H1 (cell line): ENCODE results near the gene RECK. TPM values are rescaled to one million over a fixed set of nuclear protein-coding genes. Genes with fewer than 3 reads are reported as not detected.

Source experiments
- CTCF ChIA-PET: fragments of 300-600 bp; sonication (Branson Sonifier 250); formaldehyde crosslinking; loops from one replicate; lab custom pipeline; 2021; ENCODE audit not compliant: partially characterized antibody; lab: Charles Lee
- POLR2A ChIA-PET: fragments of 300-600 bp; sonication (Branson Sonifier 250); formaldehyde crosslinking; loops from one replicate; lab custom pipeline; 2021; ENCODE audit warnings: inconsistent platforms; ENCODE audit not compliant: partially characterized antibody; lab: Charles Lee
- DNase-seq, 2 experiments: peaks; one replicate each; pipeline versions ENCODE4 v3.0.0 to v3.0.0-alpha.2; 2010 to 2022; ENCODE audit warnings: low spot score in 2 of 2, low read depth in 1 of 2, mixed read lengths in 1 of 2
- FAIRE-seq: peaks from 2 replicates; lab custom pipeline; 2011; peaks lifted over from hg19 to GRCh38; lab: Jason Lieb, UNC
- H2AFZ ChIP-seq: 2 replicates; pipeline ENCODE4 v1.8.1; 2012; ENCODE audit warnings: low read length, inconsistent platforms
- H2AK5ac ChIP-seq: 2 replicates; pipeline ENCODE4 v1.6.1; 2013; ENCODE audit warnings: low read depth, low read length
- H2BK120ac ChIP-seq: replicated peaks from 2 replicates; pipeline ENCODE3; 2013; ENCODE audit warnings: low read depth, low read length, inconsistent platforms
- H2BK12ac ChIP-seq: 2 replicates; pipeline ENCODE4 v1.6.1; 2013; ENCODE audit warnings: low read depth, low read length
- H2BK15ac ChIP-seq: 2 replicates; pipeline ENCODE4 v1.6.1; 2013; ENCODE audit warnings: low read length
- H2BK20ac ChIP-seq: 2 replicates; pipeline ENCODE4 v1.6.1; 2013; ENCODE audit warnings: low read length
- H2BK5ac ChIP-seq: 2 replicates; pipeline ENCODE4 v1.6.1; 2013; ENCODE audit warnings: low read depth, low read length
- H3K14ac ChIP-seq: 2 replicates; pipeline ENCODE4 v1.6.1; 2013; ENCODE audit warnings: inconsistent platforms; ENCODE audit not compliant: insufficient read length
- H3K18ac ChIP-seq: 2 replicates; pipeline ENCODE4 v1.6.1; 2013; ENCODE audit warnings: low read length; ENCODE audit errors: extremely low read depth
- H3K23ac ChIP-seq: 2 replicates; pipeline ENCODE4 v1.6.1; 2013; ENCODE audit warnings: inconsistent platforms; ENCODE audit not compliant: insufficient read length
- H3K23me2 ChIP-seq: 2 replicates; pipeline ENCODE4 v1.6.1; 2013; ENCODE audit warnings: low read depth, low read length
- H3K27ac ChIP-seq: 2 replicates; pipeline ENCODE4 v1.6.1; 2011; ENCODE audit warnings: low read depth, low read length, inconsistent platforms
- H3K27me3 ChIP-seq, 4 experiments: replicated peaks in 1 of 4; 1 replicate in 1 of 4; 2 replicates in 3 of 4; pipeline versions ENCODE4 v1.6.1 to v1.8.1; 2011 to 2013; ENCODE audit warnings: low read length in 3 of 4, mild to moderate bottlenecking in 3 of 4, inconsistent platforms in 2 of 4, mixed read lengths in 2 of 4, moderate library complexity in 1 of 4; ENCODE audit not compliant: control insufficient read depth in 3 of 4, insufficient read depth in 3 of 4; ENCODE audit errors: extremely low read depth in 1 of 4
- H3K36me3 ChIP-seq, 4 experiments: 2 replicates each; pipeline versions ENCODE4 v1.6.1 to v1.8.1; 2011 to 2013; ENCODE audit warnings: mild to moderate bottlenecking in 4 of 4, low read length in 3 of 4, moderate library complexity in 2 of 4, control low read depth in 1 of 4, inconsistent platforms in 1 of 4; ENCODE audit not compliant: insufficient read depth in 4 of 4, control insufficient read depth in 2 of 4
- H3K4ac ChIP-seq: replicated peaks from 2 replicates; pipeline ENCODE3; 2013; ENCODE audit warnings: low read length, low read depth, mixed read lengths, inconsistent platforms; ENCODE audit not compliant: insufficient read length
- H3K4me1 ChIP-seq, 4 experiments: replicated peaks in 1 of 4; 1 replicate in 1 of 4; 2 replicates in 3 of 4; pipeline versions ENCODE4 v1.6.1 to v1.8.1; 2011 to 2013; ENCODE audit warnings: low read length in 3 of 4, inconsistent platforms in 2 of 4, mixed read lengths in 1 of 4; ENCODE audit not compliant: insufficient read depth in 4 of 4, control insufficient read depth in 3 of 4
- H3K4me2 ChIP-seq, 2 experiments: 2 replicates each; pipeline versions ENCODE4 v1.6.1 to v1.8.1; 2011 to 2013; ENCODE audit warnings: low read depth in 2 of 2, low read length in 2 of 2, control low read depth in 1 of 2, inconsistent platforms in 1 of 2, mild to moderate bottlenecking in 1 of 2; ENCODE audit not compliant: insufficient read depth in 1 of 2
- H3K4me3 ChIP-seq, 4 experiments: fragments of 200-600, 300-600 bp in 1 of 4; sonication (generic), shearing (Covaris generic), sonication (Bioruptor Twin) in 1 of 4; 2 replicates each; pipeline versions ENCODE4 v1.5.1 to v1.8.1; 2011 to 2016; ENCODE audit warnings: low read length in 4 of 4, low read depth in 3 of 4, control low read depth in 2 of 4, inconsistent platforms in 2 of 4, mild to moderate bottlenecking in 2 of 4, mixed read lengths in 1 of 4, moderate library complexity in 1 of 4; ENCODE audit not compliant: insufficient read depth in 2 of 4; ENCODE audit errors: extremely low read depth in 1 of 4
- H3K56ac ChIP-seq: replicated peaks from 2 replicates; pipeline ENCODE3; 2013; ENCODE audit warnings: low read depth, mild to moderate bottlenecking, mixed read lengths, low read length, inconsistent platforms; ENCODE audit not compliant: insufficient read length
- H3K79me1 ChIP-seq: 2 replicates; pipeline ENCODE4 v1.6.1; 2013; ENCODE audit warnings: low read depth, low read length, control low read depth
- H3K79me2 ChIP-seq, 2 experiments: 2 replicates each; pipeline versions ENCODE4 v1.6.1 to v1.8.1; 2012 to 2013; ENCODE audit warnings: low read length in 2 of 2, mild to moderate bottlenecking in 2 of 2, inconsistent platforms in 1 of 2; ENCODE audit not compliant: insufficient read depth in 2 of 2, control insufficient read depth in 1 of 2
- H3K9ac ChIP-seq, 4 experiments: replicated peaks in 1 of 4; 1 replicate in 1 of 4; 2 replicates in 3 of 4; pipeline versions ENCODE4 v1.6.1 to v1.8.1; 2011 to 2013; ENCODE audit warnings: low read depth in 3 of 4, low read length in 3 of 4, control low read depth in 2 of 4, mild to moderate bottlenecking in 2 of 4, moderate library complexity in 2 of 4, inconsistent platforms in 1 of 4; ENCODE audit errors: extremely low read depth in 1 of 4
- H3K9me3 ChIP-seq, 2 experiments: 2 replicates each; pipeline versions ENCODE4 v1.6.1 to v1.8.1; 2012 to 2013; ENCODE audit warnings: mild to moderate bottlenecking in 2 of 2, moderate library complexity in 2 of 2, control low read depth in 1 of 2, inconsistent platforms in 1 of 2, low read depth in 1 of 2, low read length in 1 of 2, mixed read lengths in 1 of 2; ENCODE audit not compliant: insufficient read depth in 2 of 2
- H4K20me1 ChIP-seq, 2 experiments: replicated peaks in 1 of 2; 2 replicates each; pipeline versions ENCODE3 to v1.8.1; 2011 to 2013; ENCODE audit warnings: inconsistent platforms in 2 of 2, low read length in 2 of 2, mild to moderate bottlenecking in 1 of 2; ENCODE audit not compliant: insufficient read depth in 2 of 2, control insufficient read depth in 1 of 2
- H4K5ac ChIP-seq: 2 replicates; pipeline ENCODE4 v1.6.1; 2013; ENCODE audit warnings: low read length, low read depth, mixed read lengths, inconsistent platforms; ENCODE audit not compliant: insufficient read length
- H4K8ac ChIP-seq: 2 replicates; pipeline ENCODE4 v1.8.0; 2013; ENCODE audit warnings: mild to moderate bottlenecking, moderate library complexity, low read length, inconsistent platforms; ENCODE audit not compliant: insufficient read depth; ENCODE audit errors: extremely low read depth
- H4K91ac ChIP-seq: replicated peaks from 2 replicates; pipeline ENCODE3; 2013; ENCODE audit warnings: low read length, mixed read lengths, inconsistent platforms; ENCODE audit not compliant: insufficient read length
- ATF2 ChIP-seq: IDR thresholded peaks from 2 replicates; pipeline ENCODE4 v1.6.1; 2012; ENCODE audit warnings: low read length, inconsistent platforms
- CBX5 ChIP-seq: fragments of 300-800, 300-1000 bp; sonication (generic); IDR thresholded peaks from 2 replicates; pipeline ENCODE4 v1.7.1; 2016; ENCODE audit warnings: antibody characterized with exemption, low read length, low read depth
- FOSL1 ChIP-seq: IDR thresholded peaks from 2 replicates; pipeline ENCODE4 v1.6.1; 2011; ENCODE audit warnings: mild to moderate bottlenecking, low read depth, low read length, moderate library complexity; ENCODE audit not compliant: insufficient read depth
- JUN ChIP-seq: IDR thresholded peaks from 2 replicates; pipeline ENCODE4 v1.6.1; 2011; ENCODE audit warnings: low read depth, mild to moderate bottlenecking, improper control_type of control experiment, low read length
- JUND ChIP-seq: IDR thresholded peaks from 2 replicates; pipeline ENCODE4 v1.6.1; 2011; ENCODE audit warnings: mild to moderate bottlenecking, improper control_type of control experiment, low read length
- NRF1 ChIP-seq: IDR thresholded peaks from 2 replicates; pipeline ENCODE4 v1.6.1; 2011; ENCODE audit warnings: mild to moderate bottlenecking, low read depth, low read length, improper control_type of control experiment
- RXRA ChIP-seq: IDR thresholded peaks from 2 replicates; pipeline ENCODE4 v1.6.1; 2011; ENCODE audit warnings: low read depth, mild to moderate bottlenecking, low read length, moderate library complexity; ENCODE audit not compliant: insufficient read depth
- SAP30 ChIP-seq: fragments of 300-600 bp; sonication (generic); IDR thresholded peaks from 2 replicates; pipeline ENCODE4 v1.7.1; 2012; ENCODE audit warnings: low read length, moderate library complexity, mild to moderate bottlenecking, inconsistent platforms; ENCODE audit not compliant: insufficient read depth, insufficient replicate concordance
- TAF1 ChIP-seq: IDR thresholded peaks from 2 replicates; pipeline ENCODE4 v1.6.1; 2011; ENCODE audit warnings: mild to moderate bottlenecking, low read depth, low read length
- TEAD4 ChIP-seq: IDR thresholded peaks from 2 replicates; pipeline ENCODE4 v1.6.1; 2012; ENCODE audit warnings: low read depth, low read length, inconsistent platforms, mixed read lengths
- WGBS, 2 experiments: shearing (Covaris generic) in 1 of 2; methylation state at CpG; one replicate each; pipeline versions ENCODE4 v1.1.6 to v1.1.7; 2013 to 2015; ENCODE audit warnings: low lambda C conversion rate in 2 of 2, mixed read lengths in 2 of 2, inconsistent platforms in 1 of 2, low coverage in 1 of 2, missing lambda C conversion rate in 1 of 2; ENCODE audit not compliant: insufficient replicate concordance in 2 of 2, insufficient coverage in 1 of 2, insufficient read length in 1 of 2; ENCODE audit errors: extremely low coverage in 1 of 2, missing lambda C conversion rate in 1 of 2; 5-methylcytosine and 5-hydroxymethylcytosine counted together
- polyA plus RNA-seq, 7 experiments: library from polyadenylated mRNA; depleted of rRNA in 3 of 7; stranded (reverse) in 5 of 7; unstranded in 2 of 7; fragments of >200 nt in 5 of 7; fragments of 200-250 nt in 2 of 7; gene quantifications; 1 replicate in 5 of 7; 2 replicates in 1 of 7; 4 replicates in 1 of 7; pipeline versions ENCODE4 v1.2.1 to v1.2.3, GENCODE V29; 2011 to 2013; ENCODE audit warnings: missing spikeins in 2 of 7, mixed read lengths in 2 of 7
- total RNA-seq: library from RNA; stranded (reverse); fragmentation: NEBNext Ultra II Directional; extraction: Animal tissue kit (Norgen Biotek cat#: 25700); gene quantifications from 2 replicates; pipeline ENCODE4 v1.2.1, GENCODE V29; 2021

RECK gene
- total and polyA plus RNA-seq, 2 of the 8 experiments (the other 6 are each of a cell fraction or from before 2014, with no cell fraction given): 5.4 to 9.8 TPM

- Histone ChIP-seq H2BK15ac (no peak overlapping the region), H4K5ac (no peak overlapping the region), H3K27me3 (no peaks in the 10 kb centered on the region), H2BK5ac (no peak overlapping the region), H3K9ac (no peak overlapping the region), H3K36me3 (no peaks in the 10 kb centered on the region), H4K20me1 (no peaks in the 10 kb centered on the region), H2BK20ac (no peak overlapping the region), H3K9me3 (no peaks in the 10 kb centered on the region), H4K91ac (no peak overlapping the region), H3K4me2 (no peak overlapping the region), H3K27ac (no peak overlapping the region), H3K23ac (no peak overlapping the region), H3K4ac (no peak overlapping the region), H3K18ac (no peak overlapping the region), H2BK120ac (no peak overlapping the region), H3K23me2 (no peaks in the 10 kb centered on the region), H2BK12ac (no peak overlapping the region), H3K14ac (no peak overlapping the region), H3K79me2 (no peaks in the 10 kb centered on the region), H4K8ac (no peak overlapping the region), H3K79me1 (no peaks in the 10 kb centered on the region), H3K56ac (no peak overlapping the region), H3K4me3 (no peak overlapping the region), H2AFZ (no peak overlapping the region), H2AK5ac (0 out of 2 replicates have a peak overlapping the region, but pooled peaks have one; percentile 34), H3K4me1 (no peaks in the 10 kb centered on the region)
- FAIRE-seq (no peak), DNase-seq (no peak)
- WGBS, 2 experiments: 80% methylated on average over 6 of the region's 6 CpGs; no CpG with 5 or more reads in 1 of the 2 experiments
- CTCF ChIA-PET: interaction anchor here (0.8 to 9.1 kb wide), 6 partner anchors 8 to 388 kb away, joined by 3 to 102 read pairs (median 10); partner anchors contain the start of gene OR2S2
- POLR2A ChIA-PET: interaction anchor here (0.8 kb wide), 1 partner anchor 172 kb away, joined by 3 read pairs; the partner anchor contains the start of gene CLTA
- TF ChIP-seq SAP30: no peak
- TF ChIP-seq JUND: no peak
- no peak for TF ChIP-seq TAF1
- no peak for TF ChIP-seq ATF2
- TF ChIP-seq NRF1: no peak
- TF ChIP-seq JUN: no peak
- TF ChIP-seq FOSL1: no peak
- no peak for TF ChIP-seq TEAD4
- no peak for TF ChIP-seq CBX5
- no peak for TF ChIP-seq RXRA
Observed at GRCh38 chr9:36018891-36019720, 17.6 kb upstream of the RECK start.
